HepG2 (cell line): Measurements from ENCODE around the gene STK10. TPM values are rescaled to one million over a fixed set of nuclear protein-coding genes. Genes with fewer than 3 reads are reported as not detected.

Experiments used
- ARID2 ChIP-seq: sonication (generic); formaldehyde crosslinking; IDR thresholded peaks from 2 replicates; pipeline ENCODE4 v1.8.1; 2022; ENCODE audit warnings: mild to moderate bottlenecking, missing genetic modification reagents, borderline replicate concordance
- CBX2 ChIP-seq, 2 experiments: fragments of 200-600 bp in 1 of 2; sonication (generic); formaldehyde crosslinking in 1 of 2; IDR thresholded peaks; 2 replicates each; pipeline versions ENCODE4 v1.7.0 to v1.8.1; 2018 to 2022; ENCODE audit warnings: low read depth in 2 of 2, low read length in 1 of 2, mild to moderate bottlenecking in 1 of 2, missing genetic modification reagents in 1 of 2
- CCDC6 ChIP-seq: sonication (generic); formaldehyde crosslinking; IDR thresholded peaks from 2 replicates; pipeline ENCODE4 v1.8.1; 2022; ENCODE audit warnings: mild to moderate bottlenecking, missing genetic modification reagents, moderate library complexity
- CHD2 ChIP-seq: IDR thresholded peaks from 2 replicates; pipeline ENCODE4 v1.6.1; 2011; ENCODE audit warnings: low read depth, low read length, improper control_type of control experiment
- EHMT2 ChIP-seq: fragments of 200-600 bp; sonication (generic); IDR thresholded peaks from 2 replicates; pipeline ENCODE4 v1.7.0; 2017; ENCODE audit warnings: antibody characterized with exemption, low read depth, low read length, borderline replicate concordance
- MYPOP ChIP-seq: sonication (generic); formaldehyde crosslinking; IDR thresholded peaks from 2 replicates; pipeline ENCODE4 v1.8.1; 2023; ENCODE audit warnings: mild to moderate bottlenecking, moderate library complexity, missing genetic modification reagents
- REPIN1 ChIP-seq: sonication (generic); formaldehyde crosslinking; IDR thresholded peaks from 2 replicates; pipeline ENCODE4 v1.8.0; 2022; ENCODE audit warnings: missing genetic modification reagents, low read depth, mild to moderate bottlenecking, borderline replicate concordance
- SNAPC2 ChIP-seq: sonication (generic); formaldehyde crosslinking; IDR thresholded peaks from 2 replicates; pipeline ENCODE4 v1.8.1; 2022; ENCODE audit warnings: mild to moderate bottlenecking, missing genetic modification reagents
- SRSF1 ChIP-seq: fragments of 200-400 bp; formaldehyde crosslinking; optimal IDR thresholded peaks from 2 replicates; pipeline ENCODE3; 2017; ENCODE audit warnings: mild to moderate bottlenecking, low read depth, low read length, moderate library complexity
- TERF1 ChIP-seq: sonication (generic); formaldehyde crosslinking; IDR thresholded peaks from 2 replicates; pipeline ENCODE4 v1.8.0; 2022; ENCODE audit warnings: mild to moderate bottlenecking, missing genetic modification reagents, moderate library complexity
- ZBTB43 ChIP-seq: sonication (generic); formaldehyde crosslinking; conservative IDR thresholded peaks from 2 replicates; pipeline ENCODE4 v1.4.0; 2020; ENCODE audit warnings: missing genetic modification reagents
- ZFP36L2 ChIP-seq: sonication (generic); formaldehyde crosslinking; IDR thresholded peaks from 2 replicates; pipeline ENCODE4 v1.4.0; 2020; ENCODE audit warnings: missing genetic modification reagents
- ZNF235 ChIP-seq: sonication (generic); formaldehyde crosslinking; IDR thresholded peaks from 2 replicates; pipeline ENCODE4 v1.8.1; 2023; ENCODE audit warnings: mild to moderate bottlenecking, missing genetic modification reagents, borderline replicate concordance
- ZNF468 ChIP-seq: sonication (generic); formaldehyde crosslinking; IDR thresholded peaks from 2 replicates; pipeline ENCODE4 v1.8.0; 2022; ENCODE audit warnings: mild to moderate bottlenecking, moderate library complexity, missing genetic modification reagents
- ZNF501 ChIP-seq: sonication (generic); formaldehyde crosslinking; IDR thresholded peaks from 2 replicates; pipeline ENCODE4 v1.5.1; 2020; ENCODE audit warnings: mild to moderate bottlenecking, moderate library complexity, missing genetic modification reagents
- ZNF564 ChIP-seq: sonication (generic); formaldehyde crosslinking; IDR thresholded peaks from 2 replicates; pipeline ENCODE4 v1.8.1; 2023; ENCODE audit warnings: mild to moderate bottlenecking, missing genetic modification reagents
- ZNF646 ChIP-seq: sonication (generic); formaldehyde crosslinking; IDR thresholded peaks from 2 replicates; pipeline ENCODE4 v1.9.0; 2021; ENCODE audit warnings: mild to moderate bottlenecking, missing genetic modification reagents
- ZNF782 ChIP-seq: sonication (generic); formaldehyde crosslinking; IDR thresholded peaks from 2 replicates; pipeline ENCODE4 v1.4.0; 2020; ENCODE audit warnings: missing genetic modification reagents, mild to moderate bottlenecking, borderline replicate concordance
- polyA plus RNA-seq, 8 experiments: library from polyadenylated mRNA; depleted of rRNA in 3 of 8; stranded (reverse) in 7 of 8; unstranded in 1 of 8; fragments of >200 nt; fragmentation: Illumina TruSeq in 4 of 8; extraction: Trizol in 4 of 8; gene quantifications; 2 replicates each; pipeline versions ENCODE4 v1.2.1 to v1.2.3, GENCODE V29; 2011 to 2016; ENCODE audit warnings: low read depth in 4 of 8, missing spikeins in 1 of 8, mixed read lengths in 1 of 8; ENCODE audit not compliant: insufficient read depth in 1 of 8
- total RNA-seq, 5 experiments: library from RNA; depleted of rRNA; stranded (reverse); fragments of >200 nt; fragmentation: Illumina TruSeq; extraction: Trizol; gene quantifications; 2 replicates each; pipeline ENCODE4 v1.2.3, GENCODE V29; 2016; ENCODE audit warnings: low read depth in 1 of 5

The STK10 gene
- total and polyA plus RNA-seq, 2 of the 13 experiments (the other 11 are each of a cell fraction or from before 2014, with no cell fraction given), result 7.0 to 7.2 TPM

GRCh38 chr5:172188033-172188892, at the start of gene STK10 (continued):
- TF ChIP-seq ZBTB43 (CRISPR knock-in tag), result peak; percentile 52; the same call in 1 of the 2 replicates
- TF ChIP-seq ZNF468 (CRISPR knock-in tag), result no peak
- no peak for TF ChIP-seq SNAPC2 (CRISPR knock-in tag)
- TF ChIP-seq ZNF501, result peak; percentile 95
- TF ChIP-seq ZNF564 (CRISPR knock-in tag), result no peak
- no peak for TF ChIP-seq CHD2
- 0 out of 2 replicates have a peak, but pooled peaks have one; percentile 19 for TF ChIP-seq ZNF646
- TF ChIP-seq EHMT2, result no peak
- TF ChIP-seq SRSF1, result peak; percentile 98
- TF ChIP-seq CBX2 (IDR thresholded peaks at IDR 0.05; ENCODE audit: low read depth, low read length), result no peak
- no peak for TF ChIP-seq CBX2 (CRISPR knock-in tag; IDR thresholded peaks at IDR 0.05; ENCODE audit: low read depth)
- no peak; the same call in 1 of the 2 replicates for TF ChIP-seq CCDC6 (CRISPR knock-in tag)
- no peak for TF ChIP-seq ZNF235 (CRISPR knock-in tag)
- peak; percentile 29 for TF ChIP-seq MYPOP (CRISPR knock-in tag)
- no peak; the same call in 1 of the 2 replicates for TF ChIP-seq ARID2 (CRISPR knock-in tag)
- TF ChIP-seq ZNF782 (CRISPR knock-in tag), result no peak
- peak; percentile 70; the same call in 1 of the 2 replicates for TF ChIP-seq REPIN1 (CRISPR knock-in tag)
- no peak for TF ChIP-seq TERF1 (CRISPR knock-in tag)
- no peak for TF ChIP-seq ZFP36L2 (CRISPR knock-in tag)
